ENCODE measurements around the gene CRACDL. TPM values are rescaled to one million over a fixed set of nuclear protein-coding genes. Genes with fewer than 3 reads are reported as not detected.

The CRACDL gene
- total RNA-seq, 3 donors from 2014 or later (not counting 1 experiment from before 2014, with no cell fraction given), result 0.09 to 0.40 (median 0.11) TPM

DNA sequence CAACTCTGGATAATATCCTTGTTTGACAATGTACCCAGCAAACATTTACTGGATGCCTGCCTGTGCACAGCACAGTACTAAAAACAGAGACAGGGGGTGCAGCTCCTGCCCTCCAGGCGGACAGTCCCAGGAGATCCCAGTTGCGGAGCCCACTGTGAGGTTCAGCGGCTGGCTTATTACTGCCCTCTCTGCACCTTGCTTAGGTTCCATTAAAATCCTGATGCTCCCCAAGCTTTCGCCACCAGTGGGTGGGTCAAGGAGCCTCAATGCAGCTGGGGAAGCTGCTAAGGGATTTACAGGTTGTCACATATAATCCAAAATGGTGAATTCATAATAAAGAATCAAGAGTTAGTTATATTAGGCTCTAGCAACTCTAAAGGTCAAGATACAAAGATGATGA lies 38.3 kb downstream of the CRACDL start:
- H3K27ac Mint-ChIP-seq, result no peak overlapping the region
- ATAC-seq (no peak), DNase-seq (no peak)
- Histone ChIP-seq H3K27ac (ENCODE audit: low read length) (no peak overlapping the region), H3K4me1 (ENCODE audit: control insufficient read depth, insufficient read depth, low read length) (no peaks in the 10 kb centered on the region), H3K36me3 (ENCODE audit: control insufficient read depth, insufficient read depth, low read length) (no peaks in the 10 kb centered on the region), H3K4me3 (ENCODE audit: low read length) (no peak overlapping the region), H3K27me3 (ENCODE audit: control insufficient read depth, insufficient read depth, low read length) (no peaks in the 10 kb centered on the region), H3K9me3 (ENCODE audit: control insufficient read depth, insufficient read depth, low read length) (no peaks in the 10 kb centered on the region)
- H3K4me1 Mint-ChIP-seq, result no peaks in the 10 kb centered on the region
- H3K27me3 Mint-ChIP-seq (ENCODE audit: low read depth in 2 of 2), result peaks cover 7 to 14% of the 10 kb centered on the region in 2 donors
- intact Hi-C loops (cut with micrococcal nuclease), result no loop called here
- no peak overlapping the region for H3K4me3 Mint-ChIP-seq
- TF ChIP-seq, protein P1, sequence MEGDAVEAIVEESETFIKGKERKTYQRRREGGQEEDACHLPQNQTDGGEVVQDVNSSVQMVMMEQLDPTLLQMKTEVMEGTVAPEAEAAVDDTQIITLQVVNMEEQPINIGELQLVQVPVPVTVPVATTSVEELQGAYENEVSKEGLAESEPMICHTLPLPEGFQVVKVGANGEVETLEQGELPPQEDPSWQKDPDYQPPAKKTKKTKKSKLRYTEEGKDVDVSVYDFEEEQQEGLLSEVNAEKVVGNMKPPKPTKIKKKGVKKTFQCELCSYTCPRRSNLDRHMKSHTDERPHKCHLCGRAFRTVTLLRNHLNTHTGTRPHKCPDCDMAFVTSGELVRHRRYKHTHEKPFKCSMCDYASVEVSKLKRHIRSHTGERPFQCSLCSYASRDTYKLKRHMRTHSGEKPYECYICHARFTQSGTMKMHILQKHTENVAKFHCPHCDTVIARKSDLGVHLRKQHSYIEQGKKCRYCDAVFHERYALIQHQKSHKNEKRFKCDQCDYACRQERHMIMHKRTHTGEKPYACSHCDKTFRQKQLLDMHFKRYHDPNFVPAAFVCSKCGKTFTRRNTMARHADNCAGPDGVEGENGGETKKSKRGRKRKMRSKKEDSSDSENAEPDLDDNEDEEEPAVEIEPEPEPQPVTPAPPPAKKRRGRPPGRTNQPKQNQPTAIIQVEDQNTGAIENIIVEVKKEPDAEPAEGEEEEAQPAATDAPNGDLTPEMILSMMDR (IDR thresholded peaks at IDR 0.05), result no peak
- 91% methylated on average over 4 of the region's 4 CpGs for WGBS (ENCODE audit: insufficient coverage)
- H3K36me3 Mint-ChIP-seq, result no peaks in the 10 kb centered on the region
- no peaks in the 10 kb centered on the region for H3K9me3 Mint-ChIP-seq

GRCh38 chr2:98896944-98897343 lies 39.1 kb downstream of the CRACDL start:
- Histone ChIP-seq H3K36me3 (ENCODE audit: control insufficient read depth, insufficient read depth, low read length) (no peaks in the 10 kb centered on the region), H3K4me1 (ENCODE audit: control insufficient read depth, insufficient read depth, low read length) (no peaks in the 10 kb centered on the region), H3K27me3 (ENCODE audit: control insufficient read depth, insufficient read depth, low read length) (no peaks in the 10 kb centered on the region), H3K9me3 (ENCODE audit: control insufficient read depth, insufficient read depth, low read length) (no peaks in the 10 kb centered on the region), H3K27ac (ENCODE audit: low read length) (no peak overlapping the region), H3K4me3 (ENCODE audit: low read length) (no peak overlapping the region)
- H3K9me3 Mint-ChIP-seq, result no peaks in the 10 kb centered on the region
- no peaks in the 10 kb centered on the region for H3K36me3 Mint-ChIP-seq
- 94% methylated on average over 9 of the region's 9 CpGs for WGBS (ENCODE audit: insufficient coverage)
- H3K4me3 Mint-ChIP-seq, result no peak overlapping the region
- ATAC-seq (no peak), DNase-seq (no peak)
- H3K27me3 Mint-ChIP-seq (ENCODE audit: low read depth in 2 of 2), result peaks cover 7 to 14% of the 10 kb centered on the region in 2 donors
- H3K27ac Mint-ChIP-seq, result no peak overlapping the region
- TF ChIP-seq, protein P1 (IDR thresholded peaks at IDR 0.05), result no peak
- intact Hi-C loops (cut with micrococcal nuclease), result no loop called here
- H3K4me1 Mint-ChIP-seq, result no peaks in the 10 kb centered on the region

DNA sequence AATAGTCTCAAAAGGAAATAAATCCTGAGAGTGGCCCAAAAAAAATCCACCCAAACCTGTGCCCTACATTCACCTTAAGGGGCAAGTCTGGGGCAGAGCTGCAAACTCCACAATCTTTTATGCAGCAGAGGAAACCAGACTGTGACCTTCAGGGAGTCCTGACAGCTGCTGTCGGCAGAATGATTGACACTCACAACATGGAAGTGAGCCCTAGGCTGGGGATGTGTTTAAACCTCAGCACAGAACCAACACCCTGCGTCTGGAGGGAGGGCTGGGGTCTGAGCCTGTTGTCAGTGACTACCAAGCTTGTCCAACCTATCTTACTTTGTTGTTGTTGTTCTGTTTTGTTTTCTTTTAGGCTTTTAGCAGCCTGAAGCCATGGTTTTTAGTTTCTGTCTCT lies 39.6 kb downstream of the CRACDL start:
- WGBS (ENCODE audit: insufficient coverage), result 42% methylated on average over 2 of the region's 2 CpGs
- Histone ChIP-seq H3K36me3 (ENCODE audit: control insufficient read depth, insufficient read depth, low read length) (no peaks in the 10 kb centered on the region), H3K27me3 (ENCODE audit: control insufficient read depth, insufficient read depth, low read length) (no peaks in the 10 kb centered on the region), H3K4me3 (ENCODE audit: low read length) (no peak overlapping the region), H3K4me1 (ENCODE audit: control insufficient read depth, insufficient read depth, low read length) (no peaks in the 10 kb centered on the region), H3K9me3 (ENCODE audit: control insufficient read depth, insufficient read depth, low read length) (no peaks in the 10 kb centered on the region), H3K27ac (ENCODE audit: low read length) (no peak overlapping the region)
- H3K4me1 Mint-ChIP-seq, result no peaks in the 10 kb centered on the region
- intact Hi-C loops (cut with micrococcal nuclease), result no loop called here
- H3K27ac Mint-ChIP-seq, result no peak overlapping the region
- no peaks in the 10 kb centered on the region for H3K9me3 Mint-ChIP-seq
- ATAC-seq, result no peak
- no peak overlapping the region for H3K4me3 Mint-ChIP-seq
- DNase-seq, result no peak
- TF ChIP-seq, protein P1 (IDR thresholded peaks at IDR 0.05), result no peak
- no peaks in the 10 kb centered on the region for H3K36me3 Mint-ChIP-seq
- H3K27me3 Mint-ChIP-seq (ENCODE audit: low read depth in 2 of 2), result peaks cover 7 to 14% of the 10 kb centered on the region in 2 donors

- Histone ChIP-seq H3K4me1 (ENCODE audit: control insufficient read depth, insufficient read depth, low read length) (no peaks in the 10 kb centered on the region), H3K36me3 (ENCODE audit: control insufficient read depth, insufficient read depth, low read length) (no peaks in the 10 kb centered on the region), H3K4me3 (ENCODE audit: low read length) (no peak overlapping the region), H3K9me3 (ENCODE audit: control insufficient read depth, insufficient read depth, low read length) (no peaks in the 10 kb centered on the region), H3K27me3 (ENCODE audit: control insufficient read depth, insufficient read depth, low read length) (no peaks in the 10 kb centered on the region), H3K27ac (ENCODE audit: low read length) (no peak overlapping the region)
- H3K27me3 Mint-ChIP-seq (ENCODE audit: low read depth in 2 of 2), result peaks cover 7 to 14% of the 10 kb centered on the region in 2 donors
- no peaks in the 10 kb centered on the region for H3K9me3 Mint-ChIP-seq
- WGBS (ENCODE audit: insufficient coverage), result 90% methylated on average over 9 of the region's 9 CpGs
- intact Hi-C loops (cut with micrococcal nuclease), result no loop called here
- no peaks in the 10 kb centered on the region for H3K36me3 Mint-ChIP-seq
- H3K27ac Mint-ChIP-seq, result no peak overlapping the region
- no peak for ATAC-seq
- no peak for DNase-seq
- no peak overlapping the region for H3K4me3 Mint-ChIP-seq
- H3K4me1 Mint-ChIP-seq, result no peaks in the 10 kb centered on the region
- TF ChIP-seq, protein P1 (IDR thresholded peaks at IDR 0.05), result no peak
Measured at GRCh38 chr2:98895901-98896300, 40.1 kb downstream of the CRACDL start.

Measured in natural killer cell (primary cell).